GM18951 (cell line): ENCODE data around the gene TMED4.

Source experiments
- POLR2A ChIP-seq: IDR thresholded peaks from 4 replicates; pipeline ENCODE4 v1.6.1; 2011; ENCODE audit warnings: mild to moderate bottlenecking; ENCODE audit not compliant: insufficient read length, insufficient read depth; ENCODE audit errors: extremely low read depth
- in situ Hi-C: fragments of 300-500 bp; cut with MboI; formaldehyde crosslinking; loops from one replicate; pipeline ENCODE4 v1.12.0; 2022; ENCODE audit warnings: low sequenced_read_pairs, mixed read lengths, inconsistent platforms; ENCODE audit not compliant: unreplicated experiment

The TMED4 gene

DNA sequence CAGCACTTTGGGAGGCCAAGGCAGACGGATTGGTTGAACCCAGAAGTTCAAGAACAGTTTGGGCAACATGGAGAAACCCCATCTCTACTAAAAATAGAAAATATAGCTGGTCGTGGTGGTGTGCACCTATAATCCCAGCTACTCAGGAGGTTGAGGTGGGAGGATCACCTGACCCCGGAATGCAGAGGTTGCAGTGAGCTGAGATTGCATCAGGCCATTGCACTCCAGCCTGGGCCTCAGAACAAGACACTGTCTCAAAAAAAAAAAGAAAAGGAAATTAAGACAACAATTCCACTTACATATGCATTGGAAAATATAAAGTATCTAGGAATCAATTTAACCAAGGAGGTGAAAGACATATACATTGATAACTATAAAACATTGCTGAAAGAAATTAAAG is 17.2 kb upstream of the TMED4 start:
- in situ Hi-C loops: loop anchor here (25.0 kb wide), 1 partner anchor 538 kb away; no protein-coding TSS in a partner anchor
- TF ChIP-seq POLR2A: no peak

DNA sequence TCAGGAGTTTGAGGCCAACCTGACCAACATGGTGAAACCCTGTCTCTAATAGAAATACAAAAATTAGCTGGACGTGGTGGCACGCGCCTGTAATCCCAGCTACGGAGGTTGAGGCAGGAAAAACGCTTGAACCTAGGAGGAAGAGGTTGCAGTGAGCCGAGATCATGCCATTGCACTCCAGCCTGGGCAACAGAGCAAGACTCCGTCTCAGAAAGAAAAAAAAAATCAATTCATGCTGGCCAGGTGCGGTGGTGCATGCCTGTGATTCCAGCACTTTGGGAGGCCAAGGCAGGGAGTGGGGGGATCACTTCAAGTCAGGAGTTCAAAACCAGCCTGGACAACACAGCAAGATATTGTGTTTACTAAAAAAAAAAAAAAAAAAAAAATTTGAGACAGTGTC is 15.2 kb upstream of the TMED4 start:
- in situ Hi-C loops: loop anchor here (25.0 kb wide), 1 partner anchor 540 kb away; no protein-coding TSS in a partner anchor

DNA sequence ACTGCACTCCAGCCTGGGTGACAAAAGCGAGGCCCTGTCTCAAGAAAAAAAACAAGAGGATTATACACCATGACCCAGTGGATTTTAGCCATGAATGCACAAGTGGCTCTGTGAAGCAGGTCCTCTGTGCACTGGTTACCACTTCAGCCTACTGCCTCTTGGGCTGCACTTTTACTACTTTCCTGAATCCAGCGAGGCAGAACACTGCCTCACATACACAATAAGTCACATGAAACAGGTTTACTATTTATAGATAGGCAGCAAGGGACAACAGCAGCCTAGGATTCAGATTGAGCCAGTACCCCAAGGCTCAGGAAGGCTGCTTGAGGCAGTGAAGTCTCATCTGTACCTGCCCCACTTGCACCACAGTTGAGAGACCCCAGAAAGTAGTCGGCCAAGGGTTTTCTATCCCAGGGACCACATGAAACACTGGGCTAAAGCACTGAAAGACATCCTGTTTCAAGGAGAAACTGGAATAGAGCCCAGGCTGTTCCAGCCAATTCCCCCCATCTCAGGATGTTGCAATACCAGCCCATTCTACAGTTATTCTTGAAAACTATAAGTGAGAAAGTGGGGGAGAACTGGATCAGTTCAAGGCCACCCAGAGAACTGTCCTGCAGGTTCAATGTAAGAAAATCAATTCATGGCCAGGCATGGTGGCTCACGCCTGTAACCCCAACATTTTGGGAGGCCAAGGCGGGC is 14.1 kb upstream of the TMED4 start:
- in situ Hi-C loops: loop anchor here (25.0 kb wide), 1 partner anchor 541 kb away; no protein-coding TSS in a partner anchor
- TF ChIP-seq POLR2A: no peak

DNA sequence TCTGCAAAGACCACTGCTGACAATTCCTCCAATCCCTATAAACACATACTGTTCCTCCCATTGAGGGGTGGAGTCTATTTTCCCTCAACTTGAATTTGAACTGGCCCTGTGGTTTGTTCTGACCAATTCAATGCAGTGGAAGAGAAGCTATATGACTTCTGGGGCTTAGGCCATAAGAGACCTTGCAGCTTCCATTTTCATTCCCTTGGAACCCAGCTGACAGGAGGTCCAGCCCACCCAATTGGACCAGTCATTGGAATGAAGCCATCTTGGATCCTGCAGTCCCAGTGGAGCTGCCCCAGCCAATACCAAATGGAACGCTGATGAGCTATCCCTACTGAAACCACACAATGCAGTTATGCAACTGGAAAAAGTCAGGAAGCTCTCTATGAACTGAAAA is 8.9 kb upstream of the TMED4 start:
- in situ Hi-C loops: loop anchor here (25.0 kb wide), 1 partner anchor 546 kb away; no protein-coding TSS in a partner anchor
- no peak for TF ChIP-seq POLR2A

DNA sequence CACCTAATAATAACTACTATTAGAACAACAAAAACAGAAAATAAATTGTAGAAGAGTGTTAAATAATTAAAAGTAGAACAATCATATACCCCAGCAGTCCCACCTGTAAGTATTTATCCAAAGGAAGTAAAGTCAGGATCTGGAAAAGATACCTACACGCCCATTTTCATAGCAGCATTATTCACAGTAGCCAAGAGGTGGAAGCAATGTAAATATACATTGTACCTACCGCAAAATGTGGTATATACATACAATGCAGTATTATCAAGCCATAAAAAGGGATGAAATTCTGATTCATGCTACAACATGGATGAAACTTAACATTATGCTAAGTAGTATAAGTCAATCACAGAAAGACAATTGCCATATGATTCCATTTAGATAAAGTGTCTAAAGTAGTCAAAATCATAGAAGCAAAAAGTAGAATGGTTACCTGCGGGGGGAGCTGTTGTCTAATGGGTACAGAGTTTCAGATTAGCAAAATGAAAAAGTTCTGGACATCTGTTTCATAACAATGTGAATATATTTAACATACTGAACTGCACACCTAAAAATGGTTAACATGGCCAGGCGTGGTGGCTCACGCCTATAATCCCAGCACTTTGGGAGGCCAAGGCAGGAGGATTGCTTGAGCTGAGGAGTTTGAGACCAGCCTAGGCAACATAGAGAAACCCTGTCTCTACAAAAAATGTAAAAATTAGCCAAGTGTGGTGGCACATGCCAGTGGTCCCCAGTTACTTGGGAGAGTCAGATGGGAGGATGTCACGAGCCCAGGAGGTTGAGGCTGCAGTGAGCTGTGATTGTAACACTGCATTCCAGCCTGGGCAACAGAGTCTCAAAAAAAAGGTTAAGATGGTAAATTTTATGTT is 6.0 kb upstream of the TMED4 start:
- in situ Hi-C loops: loop anchor here (25.0 kb wide), 1 partner anchor 549 kb away; no protein-coding TSS in a partner anchor
- no peak for TF ChIP-seq POLR2A

DNA sequence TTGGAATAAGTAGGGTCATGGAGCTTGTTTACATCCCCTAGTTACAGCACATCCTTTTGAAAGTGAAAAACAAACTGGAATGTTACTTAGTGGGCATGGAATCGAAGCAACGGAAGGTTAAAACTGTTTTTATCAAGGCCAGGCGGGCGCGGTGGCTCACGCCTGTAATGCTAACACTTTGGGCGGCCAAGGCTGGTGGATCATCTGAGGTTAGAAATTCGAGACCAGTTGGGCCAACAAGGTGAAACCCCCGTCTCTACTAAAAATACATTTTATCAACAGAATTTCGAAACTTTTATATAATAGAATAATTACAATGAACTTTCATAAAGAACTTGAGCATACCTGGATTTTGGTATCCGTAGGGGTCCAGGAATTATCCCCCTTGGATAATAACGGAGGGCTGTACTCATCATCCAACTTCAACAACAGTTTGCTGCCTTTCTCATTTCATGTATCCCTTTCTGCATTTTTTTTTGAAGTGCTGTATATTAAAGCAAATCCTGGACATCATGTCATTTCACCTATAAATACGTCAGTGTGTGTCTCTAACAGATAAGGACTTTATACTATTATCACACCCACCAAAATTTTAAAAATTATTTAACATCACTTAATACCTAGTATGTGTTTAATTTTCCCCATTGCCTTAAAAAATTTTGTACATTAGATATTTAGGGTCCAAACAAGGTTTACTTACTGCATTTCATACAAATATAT is 1.3 kb upstream of the TMED4 start:
- no peak for TF ChIP-seq POLR2A
- in situ Hi-C loops: loop anchor here (25.0 kb wide), 1 partner anchor 554 kb away; no protein-coding TSS in a partner anchor

DNA sequence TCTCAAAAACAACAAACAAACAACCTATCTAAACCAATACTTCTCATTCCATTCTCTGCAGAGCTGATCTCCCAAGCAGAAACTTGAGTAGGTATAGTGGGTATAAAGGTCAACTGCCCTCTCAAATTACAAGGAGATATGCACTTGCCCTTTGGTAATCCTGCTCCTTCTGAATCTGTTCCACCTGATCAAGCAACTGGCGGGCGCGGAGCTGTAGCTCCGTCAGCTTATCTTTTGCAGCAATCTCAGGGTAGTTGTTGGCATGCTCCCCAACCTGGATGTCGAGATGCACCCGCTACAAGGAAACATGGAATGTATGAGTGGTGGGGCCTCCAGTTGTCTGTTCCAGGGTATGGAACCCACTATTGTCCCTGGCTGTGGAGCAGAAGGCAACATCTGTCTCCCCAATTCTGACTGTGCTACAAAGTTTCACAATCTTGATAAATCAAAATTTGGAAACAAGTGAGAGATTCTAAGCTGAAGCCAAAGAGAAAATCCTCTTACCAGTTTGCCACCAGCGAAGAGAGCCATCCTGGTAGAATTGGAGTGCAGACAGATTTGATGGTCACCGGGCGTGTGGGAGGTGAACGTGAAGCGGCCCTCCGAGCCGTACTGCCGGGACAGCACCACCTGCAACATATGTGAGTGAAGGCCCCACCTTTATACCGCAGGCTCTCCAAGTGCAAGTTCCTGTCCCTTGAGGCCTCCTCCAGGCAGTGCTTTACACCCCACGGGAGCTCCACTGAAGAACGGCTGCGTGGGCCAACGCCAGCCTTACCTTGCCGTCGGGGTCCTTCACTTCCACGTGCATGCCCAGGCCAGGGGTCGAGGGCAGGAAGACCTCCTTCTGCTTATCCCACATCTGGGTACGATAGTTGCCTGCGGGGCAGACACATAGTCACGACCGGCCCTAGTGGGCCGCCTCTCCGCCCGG is 819 bp downstream of the TMED4 start:
- in situ Hi-C loops: loop anchor here (25.0 kb wide), 1 partner anchor 556 kb away; no protein-coding TSS in a partner anchor
- TF ChIP-seq POLR2A: no peak

DNA sequence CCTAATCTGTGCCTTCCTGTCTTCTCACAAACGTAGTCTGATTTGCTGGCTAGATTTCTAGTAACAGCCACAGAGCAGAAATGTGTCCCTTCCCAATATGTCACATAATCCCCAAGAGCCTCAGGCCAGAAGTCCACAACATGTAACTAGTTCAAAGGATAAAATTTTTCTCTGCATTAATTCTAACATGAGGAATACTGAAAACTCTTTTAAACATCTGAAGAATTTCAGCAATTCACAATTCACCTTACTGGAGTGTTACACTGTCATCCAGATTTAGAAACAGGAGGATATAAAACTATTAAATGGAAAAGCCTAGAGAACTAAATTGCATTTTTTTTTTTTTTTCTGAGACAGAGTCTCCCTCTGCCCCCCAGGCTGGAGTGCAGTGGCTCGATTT is 5.8 kb downstream of the TMED4 start:
- in situ Hi-C loops: loop anchor here (25.0 kb wide), 1 partner anchor 561 kb away; no protein-coding TSS in a partner anchor

DNA sequence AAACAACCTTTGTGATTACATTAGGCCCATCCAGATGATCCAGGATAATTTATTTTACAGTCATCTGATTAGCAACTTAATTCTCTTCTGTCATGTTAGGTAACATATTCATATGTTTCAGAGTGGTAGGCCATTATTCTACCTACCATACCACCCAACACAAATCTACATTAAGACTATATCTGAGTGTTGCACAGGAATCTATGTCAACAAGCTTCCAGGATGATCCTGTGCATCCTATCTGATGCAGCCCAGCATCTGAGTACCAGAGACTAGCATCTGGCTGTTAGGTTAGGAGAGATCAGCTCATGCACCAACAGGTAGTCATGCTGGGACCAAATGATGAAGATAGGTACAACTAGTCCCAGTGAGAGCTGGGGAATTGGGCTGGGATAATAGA is 7.0 kb downstream of the TMED4 start:
- TF ChIP-seq POLR2A: no peak
- in situ Hi-C loops: loop anchor here (25.0 kb wide), 1 partner anchor 562 kb away; no protein-coding TSS in a partner anchor

More for the DNA sequence above, 5.8 kb downstream of the TMED4 start:
- TF ChIP-seq POLR2A: no peak

DNA sequence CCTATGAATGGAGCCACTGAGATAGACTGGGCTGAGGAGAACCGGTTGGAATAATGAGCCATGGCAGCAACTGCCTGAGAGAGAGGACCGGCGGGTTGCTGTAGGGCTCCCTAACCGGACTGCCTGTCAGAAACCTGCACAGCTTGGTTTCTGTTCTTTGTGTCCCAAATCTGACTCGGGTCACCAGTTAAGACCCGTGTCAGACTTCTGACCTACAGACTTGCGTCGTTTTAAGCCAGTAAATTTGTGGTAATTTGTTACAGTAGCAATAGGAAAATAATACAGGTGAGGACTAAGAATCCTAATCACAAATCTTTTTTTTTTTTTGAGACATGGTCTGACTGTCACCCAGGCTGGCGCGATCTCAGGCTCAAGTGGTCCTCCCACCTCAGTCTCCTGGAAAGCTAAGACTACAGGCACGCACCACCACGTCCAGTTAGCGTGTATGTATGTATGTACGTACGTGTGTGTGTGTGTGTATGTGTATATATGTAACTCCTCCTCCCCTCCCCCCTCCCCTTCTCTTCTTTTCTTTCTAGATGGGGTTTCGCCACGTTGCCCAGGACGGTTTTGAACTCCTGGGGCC is 7.7 kb downstream of the TMED4 start:
- no peak for TF ChIP-seq POLR2A
- in situ Hi-C loops: no loop called here

DNA sequence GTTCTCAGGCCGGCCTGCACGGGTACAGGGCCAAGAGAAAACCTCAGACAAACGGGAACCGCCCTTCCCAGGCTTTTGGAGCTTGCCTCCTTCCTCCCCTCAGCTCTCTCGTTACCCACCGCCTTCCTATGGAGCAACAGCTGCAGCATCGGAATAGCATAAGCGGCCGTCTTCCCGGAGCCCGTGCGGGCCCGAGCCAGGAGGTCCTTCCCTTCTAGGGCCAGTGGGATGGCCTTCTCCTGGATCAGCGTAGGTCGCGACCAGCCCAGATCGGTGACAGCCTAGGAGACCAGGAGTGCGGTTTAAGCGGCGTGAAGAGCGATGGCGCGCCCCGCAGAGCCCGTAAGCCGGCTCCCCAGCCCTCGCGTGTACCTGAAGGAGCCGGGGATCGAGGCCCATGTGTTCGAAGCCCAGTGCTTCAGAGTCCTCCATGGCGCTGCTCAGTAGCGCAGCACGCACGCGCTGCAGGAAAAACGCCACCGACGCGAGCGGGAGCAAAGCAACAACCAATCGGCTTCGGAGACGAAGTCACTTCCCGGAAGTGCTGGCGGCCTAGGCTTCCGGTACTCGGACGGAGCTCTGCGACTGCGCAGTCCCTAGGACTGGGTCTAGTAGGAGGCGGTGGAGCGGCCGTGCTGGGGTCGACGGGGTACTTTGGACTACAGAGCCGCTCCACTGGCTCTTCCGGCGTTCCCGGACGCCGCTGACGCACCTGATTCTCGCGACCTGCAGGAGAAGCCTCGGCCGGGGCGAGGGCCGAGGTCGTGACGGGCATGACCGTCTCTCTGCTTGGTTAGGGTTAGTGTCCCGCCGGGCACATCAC is 8.4 kb downstream of the TMED4 start, which contains the start of gene DDX56:
TSS of gene DDX56 (minus strand) at position 445 of the 823 bp plus-strand sequence. CDS start at position 432, 13 bp downstream.
- in situ Hi-C loops: no loop called here
- peak; percentile 98 for TF ChIP-seq POLR2A
